ENCODE results near the gene IL1R1. TPM values are rescaled to one million over a fixed set of nuclear protein-coding genes. Genes with fewer than 3 reads are reported as not detected.

The IL1R1 gene
- polyA plus RNA-seq, 1 experiment = 102 TPM

DNA sequence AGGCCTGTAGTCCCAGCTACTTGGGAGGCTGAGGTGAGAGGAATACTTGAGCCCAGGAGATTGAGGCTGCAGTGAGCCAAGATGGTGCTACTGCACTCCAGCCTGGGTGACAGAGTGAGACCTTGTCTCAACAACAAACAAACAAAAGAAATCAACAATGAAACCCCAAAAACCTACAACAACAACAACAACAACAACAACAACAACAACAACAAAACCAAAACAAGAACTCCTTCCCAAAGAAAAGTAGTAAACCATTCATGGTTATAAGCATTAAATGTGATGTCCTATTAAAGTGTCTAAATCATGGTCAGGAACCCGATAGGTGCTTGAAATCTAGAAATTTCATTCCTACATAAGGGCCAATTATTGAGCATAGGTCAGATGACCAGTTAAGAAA, 13.5 kb upstream of the IL1R1 start:
- ChIA-PET POLR2A (interaction anchor here (3.4 kb wide), 1 partner anchor 13 kb away, joined by 36 read pairs; the partner anchor contains the start of gene IL1R1), CTCF (interaction anchor here (1.7 kb wide), 1 partner anchor 13 kb away, joined by 6 read pairs; no protein-coding TSS in a partner anchor)
- TF ChIP-seq, protein P1, sequence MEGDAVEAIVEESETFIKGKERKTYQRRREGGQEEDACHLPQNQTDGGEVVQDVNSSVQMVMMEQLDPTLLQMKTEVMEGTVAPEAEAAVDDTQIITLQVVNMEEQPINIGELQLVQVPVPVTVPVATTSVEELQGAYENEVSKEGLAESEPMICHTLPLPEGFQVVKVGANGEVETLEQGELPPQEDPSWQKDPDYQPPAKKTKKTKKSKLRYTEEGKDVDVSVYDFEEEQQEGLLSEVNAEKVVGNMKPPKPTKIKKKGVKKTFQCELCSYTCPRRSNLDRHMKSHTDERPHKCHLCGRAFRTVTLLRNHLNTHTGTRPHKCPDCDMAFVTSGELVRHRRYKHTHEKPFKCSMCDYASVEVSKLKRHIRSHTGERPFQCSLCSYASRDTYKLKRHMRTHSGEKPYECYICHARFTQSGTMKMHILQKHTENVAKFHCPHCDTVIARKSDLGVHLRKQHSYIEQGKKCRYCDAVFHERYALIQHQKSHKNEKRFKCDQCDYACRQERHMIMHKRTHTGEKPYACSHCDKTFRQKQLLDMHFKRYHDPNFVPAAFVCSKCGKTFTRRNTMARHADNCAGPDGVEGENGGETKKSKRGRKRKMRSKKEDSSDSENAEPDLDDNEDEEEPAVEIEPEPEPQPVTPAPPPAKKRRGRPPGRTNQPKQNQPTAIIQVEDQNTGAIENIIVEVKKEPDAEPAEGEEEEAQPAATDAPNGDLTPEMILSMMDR (IDR thresholded peaks at IDR 0.05; ENCODE audit: low read depth, low read length) = no peak
- H3K4me3 ChIP-seq (ENCODE audit: low read depth, low read length) = no peak overlapping the region
- no peak for DNase-seq (ENCODE audit: low read depth, low spot score)
- H3K9me3 ChIP-seq (ENCODE audit: control insufficient read depth, insufficient read depth, low read length) = no peaks in the 10 kb centered on the region
- no peak overlapping the region for H3K27ac ChIP-seq (ENCODE audit: low read depth, low read length)
- H3K27me3 ChIP-seq (ENCODE audit: control insufficient read depth, insufficient read depth, low read length) = no peaks in the 10 kb centered on the region

DNA sequence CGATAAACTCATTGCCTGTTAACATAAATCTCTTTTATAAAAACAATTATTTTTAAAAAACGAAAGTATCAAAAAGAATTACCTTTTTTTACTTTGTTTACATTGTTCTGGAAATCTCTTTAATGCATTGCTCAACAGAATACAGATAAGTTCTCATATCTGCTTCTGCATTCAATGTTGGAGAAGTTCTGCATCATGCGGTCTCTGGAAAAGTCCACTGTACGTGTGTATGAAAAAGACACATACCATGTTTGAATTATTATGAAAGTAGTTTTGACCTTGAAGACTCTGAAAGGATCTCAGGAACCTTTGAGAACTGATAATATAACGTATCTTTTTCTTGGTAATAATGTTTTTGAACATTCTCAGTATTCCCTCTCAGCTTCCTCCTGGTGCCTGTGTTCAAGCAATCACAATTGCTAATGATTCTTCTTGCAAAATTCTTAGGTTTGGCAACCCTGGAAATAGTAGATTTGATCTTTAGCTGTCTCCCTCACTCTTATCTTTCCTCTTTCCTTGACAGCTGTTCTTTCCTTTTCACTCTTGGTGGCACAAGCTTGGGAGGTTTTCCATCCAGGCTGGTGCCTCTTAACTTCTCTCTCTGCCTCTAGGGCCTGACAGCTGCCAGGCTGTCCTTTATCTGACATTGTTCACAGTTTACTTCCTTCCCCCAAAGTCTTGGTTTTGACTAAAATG, 12.4 kb upstream of the IL1R1 start:
- Histone ChIP-seq H3K27ac (ENCODE audit: low read depth, low read length) (no peak overlapping the region), H3K4me3 (ENCODE audit: low read depth, low read length) (no peak overlapping the region), H3K9me3 (ENCODE audit: control insufficient read depth, insufficient read depth, low read length) (no peaks in the 10 kb centered on the region), H3K27me3 (ENCODE audit: control insufficient read depth, insufficient read depth, low read length) (no peaks in the 10 kb centered on the region)
- POLR2A ChIA-PET = no interaction called here
- CTCF ChIA-PET = no interaction called here
- TF ChIP-seq, protein P1 (IDR thresholded peaks at IDR 0.05; ENCODE audit: low read depth, low read length) = no peak
- DNase-seq (ENCODE audit: low read depth, low spot score) = no peak

DNA sequence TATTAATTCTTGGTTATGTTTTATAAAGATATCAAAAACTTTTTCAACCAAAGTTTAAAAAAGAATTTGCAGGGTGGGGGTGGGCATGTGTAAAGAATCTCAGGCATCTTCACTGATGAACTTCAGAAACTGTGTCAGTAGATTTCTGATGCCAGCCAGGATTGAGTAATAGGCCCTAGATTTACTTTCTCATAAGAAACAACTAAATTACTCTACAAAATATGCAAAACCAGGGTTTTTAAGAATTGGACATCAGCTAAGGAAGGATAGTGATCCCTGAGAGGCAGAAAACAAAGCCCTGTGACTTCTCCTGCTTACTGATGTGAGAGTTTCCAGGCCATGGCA, 11.9 kb upstream of the IL1R1 start:
- ChIA-PET CTCF (no interaction called here), POLR2A (no interaction called here)
- Histone ChIP-seq H3K9me3 (ENCODE audit: control insufficient read depth, insufficient read depth, low read length) (no peaks in the 10 kb centered on the region), H3K27me3 (ENCODE audit: control insufficient read depth, insufficient read depth, low read length) (no peaks in the 10 kb centered on the region), H3K4me3 (ENCODE audit: low read depth, low read length) (no peak overlapping the region), H3K27ac (ENCODE audit: low read depth, low read length) (no peak overlapping the region)
- no peak for DNase-seq (ENCODE audit: low read depth, low spot score)
- TF ChIP-seq, protein P1 (IDR thresholded peaks at IDR 0.05; ENCODE audit: low read depth, low read length) = no peak

DNA sequence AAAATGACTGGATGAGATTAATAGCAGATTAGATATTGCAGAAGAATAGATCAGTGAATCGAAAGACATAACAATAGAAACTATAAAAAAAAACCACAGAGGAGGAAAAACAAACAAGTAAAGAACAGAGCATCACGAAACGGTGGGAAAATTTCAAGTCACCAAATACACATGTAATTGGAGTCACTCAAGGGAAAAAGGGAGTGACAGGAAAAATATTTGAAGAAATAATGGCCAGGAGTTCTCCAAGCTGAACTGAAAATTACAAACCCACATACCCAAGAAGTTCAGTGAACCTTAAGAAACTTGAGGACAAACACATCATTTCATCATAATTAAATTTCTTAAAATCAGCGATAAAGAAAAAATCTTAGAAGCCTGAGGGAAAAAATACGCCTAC, 11.0 kb upstream of the IL1R1 start:
- POLR2A ChIA-PET = no interaction called here

DNA sequence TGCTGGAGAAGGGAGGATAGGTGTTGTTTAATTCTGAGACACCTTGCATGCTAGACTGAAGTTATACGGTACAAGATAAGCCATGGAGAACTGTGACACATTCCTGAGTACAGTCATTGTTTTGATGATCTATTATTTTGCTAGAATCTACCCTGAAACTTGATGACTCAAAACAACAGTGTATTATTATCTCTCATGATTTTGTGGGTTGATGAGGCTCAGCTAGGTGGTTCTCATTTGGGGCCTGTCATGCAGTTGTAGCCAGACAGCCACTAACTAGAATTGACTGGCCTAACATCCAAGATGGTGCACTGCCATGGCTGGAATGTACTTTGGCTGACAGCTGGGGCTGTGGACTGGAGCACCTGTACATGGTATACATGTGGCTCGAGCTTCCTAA, 5.4 kb upstream of the IL1R1 start:
- POLR2A ChIA-PET = no interaction called here
- TF ChIP-seq, protein P1 (IDR thresholded peaks at IDR 0.05; ENCODE audit: low read depth, low read length) = no peak
- CTCF ChIA-PET = interaction anchor here (0.9 to 3.6 kb wide), 2 partner anchors 103 to 117 kb away, joined by 3 to 14 read pairs; no protein-coding TSS in a partner anchor

More for the DNA sequence above, 11.0 kb upstream of the IL1R1 start:
- no peak overlapping the region for H3K27ac ChIP-seq (ENCODE audit: low read depth, low read length)
- TF ChIP-seq, protein P1 (IDR thresholded peaks at IDR 0.05; ENCODE audit: low read depth, low read length) = no peak
- CTCF ChIA-PET = no interaction called here
- no peak overlapping the region for H3K4me3 ChIP-seq (ENCODE audit: low read depth, low read length)
- H3K27me3 ChIP-seq (ENCODE audit: control insufficient read depth, insufficient read depth, low read length) = no peaks in the 10 kb centered on the region
- no peaks in the 10 kb centered on the region for H3K9me3 ChIP-seq (ENCODE audit: control insufficient read depth, insufficient read depth, low read length)
- DNase-seq (ENCODE audit: low read depth, low spot score) = no peak

More for the DNA sequence above, 5.4 kb upstream of the IL1R1 start:
- no peaks in the 10 kb centered on the region for H3K27me3 ChIP-seq (ENCODE audit: control insufficient read depth, insufficient read depth, low read length)
- DNase-seq (ENCODE audit: low read depth, low spot score) = no peak
- no peaks in the 10 kb centered on the region; the same call in 1 of the 2 replicates for H3K9me3 ChIP-seq (ENCODE audit: control insufficient read depth, insufficient read depth, low read length)
- H3K4me3 ChIP-seq (ENCODE audit: low read depth, low read length) = no peak overlapping the region
- no peak overlapping the region for H3K27ac ChIP-seq (ENCODE audit: low read depth, low read length)
